NCI-H1092 (cell line): Measurements from ENCODE around the gene BCL7C.
"Not testable (repeated sequence)": the region's sequence is repeated elsewhere in the genome, so short reads cannot be mapped to it uniquely, and the experiment has no call there.

ENCODE experiments used
- DNase-seq: peaks from one replicate; lab custom pipeline; 2025; lab: John Stamatoyannopoulos, UW

BCL7C gene

GRCh38 chr16:30893744-30894539, at the start of gene BCL7C:
TSS of gene BCL7C (minus strand) at chr16:30894077. CDS start at chr16:30893944, 133 bp downstream.
- DNase-seq = peak; percentile 66

- DNase-seq = no peak
These were observed 48.5 kb upstream of the BCL7C start for GRCh38 chr16:30942426-30942806.

DNA sequence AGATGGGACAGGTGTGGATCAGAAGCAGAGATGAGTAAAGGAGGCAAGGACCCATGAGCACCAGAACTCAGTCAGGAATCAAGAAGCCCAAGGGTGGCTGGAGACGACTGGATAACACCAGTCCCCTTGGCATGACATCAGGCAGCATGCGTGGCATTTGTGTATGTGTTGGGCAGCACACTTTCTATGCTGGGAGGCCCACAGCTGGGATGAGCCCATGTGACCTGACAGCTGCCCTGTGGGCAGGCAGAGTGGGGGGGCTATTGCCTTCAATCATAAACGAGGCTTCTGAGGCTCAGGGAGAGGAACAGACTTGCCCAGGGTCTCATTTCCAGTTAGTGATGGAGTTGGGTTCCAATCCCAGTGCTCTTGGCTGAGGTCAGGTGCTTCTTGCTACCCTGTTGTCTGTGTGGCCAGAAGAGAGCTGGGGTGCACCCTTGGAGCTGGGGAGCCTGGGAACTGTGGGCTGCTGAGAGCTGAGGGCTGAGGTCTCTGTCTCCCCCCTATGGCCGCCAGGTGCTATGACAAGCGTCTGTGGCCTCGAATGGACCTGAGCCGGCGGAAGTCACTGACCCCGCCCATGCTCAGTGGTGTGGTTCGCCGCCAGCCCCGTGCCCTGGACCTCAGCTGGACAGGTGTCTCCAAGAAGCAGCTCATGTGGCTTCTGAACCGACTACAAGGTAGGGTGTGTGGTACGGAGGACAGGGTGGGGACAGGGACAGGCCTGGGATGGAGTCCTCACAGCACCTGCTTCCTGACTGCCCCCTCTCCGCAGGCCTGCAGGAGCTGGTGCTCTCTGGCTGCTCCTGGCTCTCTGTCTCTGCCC, 47.9 kb upstream of the BCL7C start:
- DNase-seq = peak; percentile 32

GRCh38 chr16:30939571-30939970, 45.7 kb upstream of the BCL7C start:
- DNase-seq = not testable (repeated sequence)

GRCh38 chr16:30937692-30938091, 43.8 kb upstream of the BCL7C start:
- no peak for DNase-seq

DNA sequence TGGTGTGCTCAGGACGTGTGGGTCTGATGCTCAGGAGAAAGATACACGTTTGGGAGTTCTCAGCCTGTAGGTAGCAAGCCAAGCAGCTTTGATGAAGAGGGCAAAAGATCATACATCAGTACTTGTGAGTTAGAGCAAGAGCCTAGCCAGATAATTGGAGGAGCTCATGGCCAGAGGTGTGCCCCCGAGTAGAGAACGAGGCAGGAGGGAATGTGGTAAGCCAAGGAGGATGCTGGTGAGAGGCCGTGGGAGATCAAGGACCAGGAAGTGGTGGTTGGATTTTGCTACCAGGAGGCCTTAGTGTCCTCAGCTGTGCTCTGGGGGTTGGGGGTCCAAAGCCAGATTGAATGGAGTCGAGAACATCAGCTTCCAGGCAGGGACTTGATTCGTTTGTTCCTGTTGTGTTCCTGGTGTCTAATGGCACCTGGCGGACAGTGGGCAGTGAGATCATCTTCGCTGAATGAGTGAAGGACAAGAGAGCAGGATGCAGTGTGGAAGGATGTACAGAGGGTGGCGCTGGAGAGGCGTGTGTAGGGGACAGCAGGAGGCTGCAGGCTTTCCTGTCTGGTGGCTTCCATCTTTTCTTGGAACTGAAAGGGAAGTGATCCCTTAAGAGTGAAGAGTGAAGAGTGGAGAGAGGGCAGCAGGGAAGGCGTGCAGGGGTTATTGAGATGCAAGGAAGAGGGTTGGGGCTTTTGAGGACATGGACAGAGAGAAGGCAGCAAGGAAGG, 41.1 kb upstream of the BCL7C start:
- no peak for DNase-seq

- no peak for DNase-seq
These were observed 37.3 kb upstream of the BCL7C start for GRCh38 chr16:30931068-30931650.

- DNase-seq = no peak
These were observed 36.3 kb upstream of the BCL7C start for GRCh38 chr16:30930160-30930571.

DNA sequence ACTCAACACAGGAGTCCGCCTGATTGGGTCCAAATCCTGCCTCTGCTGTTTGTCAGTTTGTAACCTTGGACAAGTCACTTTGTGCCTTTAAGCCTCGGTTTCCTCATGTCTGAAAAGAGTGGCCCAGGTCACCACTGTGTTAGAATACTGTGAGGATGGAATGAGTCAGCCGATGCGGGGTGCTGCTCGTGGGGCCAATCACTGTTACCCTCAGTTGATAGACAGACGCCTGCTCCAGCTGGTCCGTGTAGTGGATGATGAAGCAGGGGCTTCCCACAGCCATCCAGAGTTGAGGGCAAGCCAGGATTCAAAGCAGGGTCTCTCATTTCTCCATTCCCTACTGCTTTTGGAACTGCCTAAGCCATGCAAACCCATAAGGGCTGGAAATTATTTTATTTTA, 35.3 kb upstream of the BCL7C start:
- DNase-seq = no peak

DNA sequence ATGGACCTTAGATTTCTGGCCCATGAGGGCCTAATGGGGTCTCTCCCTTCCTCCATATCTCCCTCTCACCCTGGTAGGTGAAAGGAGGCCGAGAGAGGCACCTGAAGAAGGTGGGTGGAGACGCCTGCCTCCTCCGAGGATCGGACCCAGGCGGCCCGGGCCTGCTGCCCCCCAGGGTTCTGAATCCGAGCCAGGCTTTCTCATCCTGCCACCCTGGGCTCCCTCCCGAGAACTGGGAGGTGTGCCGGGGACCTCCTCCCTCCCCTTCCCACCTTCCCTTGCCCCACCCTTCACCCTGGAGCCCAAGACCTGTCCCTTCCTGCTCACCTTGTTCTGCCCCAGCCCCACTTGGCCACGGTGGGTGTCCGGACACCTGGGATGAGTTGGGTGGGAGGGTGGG, 34.5 kb upstream of the BCL7C start:
- no peak for DNase-seq

DNA sequence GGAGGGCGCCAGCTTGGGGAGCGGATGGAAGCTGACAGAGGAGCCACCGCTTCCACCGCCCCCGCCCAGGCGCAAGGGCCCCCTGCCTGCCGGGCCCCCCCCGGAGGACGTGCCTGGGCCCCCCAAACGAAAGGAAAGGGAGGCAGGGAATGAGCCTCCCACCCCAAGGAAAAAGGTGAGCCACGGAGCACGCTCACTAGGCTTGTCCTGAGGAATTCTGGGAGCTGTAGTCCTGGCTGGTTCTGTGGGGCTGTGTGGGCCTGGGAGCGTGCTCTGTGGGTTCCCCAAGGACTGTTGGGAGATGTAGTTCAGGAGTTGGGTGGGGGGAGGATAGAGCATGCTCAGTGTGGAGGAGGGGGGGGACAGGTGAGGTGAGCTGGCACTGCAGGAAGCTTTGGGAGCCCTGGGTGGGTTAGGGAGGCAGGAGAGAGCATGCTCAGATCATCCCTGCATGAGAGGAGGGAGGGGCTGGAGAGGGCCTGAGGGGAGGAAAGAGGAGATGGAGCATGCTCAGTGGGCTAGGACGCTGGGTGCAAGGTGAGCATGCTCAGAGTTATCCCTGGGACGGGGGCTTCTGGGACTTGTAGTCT, 34.0 kb upstream of the BCL7C start:
- DNase-seq = peak; percentile 68

GRCh38 chr16:30926937-30927788, 33.3 kb upstream of the BCL7C start:
- DNase-seq = no peak

- DNase-seq = no peak
These were observed 32.3 kb upstream of the BCL7C start for GRCh38 chr16:30925995-30926811.

DNA sequence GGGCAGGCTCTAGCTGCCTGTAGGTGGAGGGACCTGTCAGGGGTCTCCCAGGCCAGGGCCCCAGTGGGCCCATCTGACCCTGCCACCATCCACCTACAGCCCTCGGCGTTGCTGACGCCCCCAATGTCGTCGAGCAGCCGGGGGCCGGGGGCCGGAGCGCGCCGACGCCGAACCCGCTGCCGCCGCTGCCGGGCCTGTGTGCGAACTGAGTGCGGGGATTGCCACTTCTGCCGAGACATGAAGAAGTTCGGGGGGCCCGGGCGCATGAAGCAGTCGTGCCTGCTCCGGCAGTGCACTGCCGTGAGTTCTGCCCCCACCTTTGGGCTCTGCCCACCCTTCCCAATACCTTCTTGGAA, 31.7 kb upstream of the BCL7C start:
- no peak for DNase-seq

- no peak for DNase-seq
These were observed 31.2 kb upstream of the BCL7C start for GRCh38 chr16:30924913-30925631.

DNA sequence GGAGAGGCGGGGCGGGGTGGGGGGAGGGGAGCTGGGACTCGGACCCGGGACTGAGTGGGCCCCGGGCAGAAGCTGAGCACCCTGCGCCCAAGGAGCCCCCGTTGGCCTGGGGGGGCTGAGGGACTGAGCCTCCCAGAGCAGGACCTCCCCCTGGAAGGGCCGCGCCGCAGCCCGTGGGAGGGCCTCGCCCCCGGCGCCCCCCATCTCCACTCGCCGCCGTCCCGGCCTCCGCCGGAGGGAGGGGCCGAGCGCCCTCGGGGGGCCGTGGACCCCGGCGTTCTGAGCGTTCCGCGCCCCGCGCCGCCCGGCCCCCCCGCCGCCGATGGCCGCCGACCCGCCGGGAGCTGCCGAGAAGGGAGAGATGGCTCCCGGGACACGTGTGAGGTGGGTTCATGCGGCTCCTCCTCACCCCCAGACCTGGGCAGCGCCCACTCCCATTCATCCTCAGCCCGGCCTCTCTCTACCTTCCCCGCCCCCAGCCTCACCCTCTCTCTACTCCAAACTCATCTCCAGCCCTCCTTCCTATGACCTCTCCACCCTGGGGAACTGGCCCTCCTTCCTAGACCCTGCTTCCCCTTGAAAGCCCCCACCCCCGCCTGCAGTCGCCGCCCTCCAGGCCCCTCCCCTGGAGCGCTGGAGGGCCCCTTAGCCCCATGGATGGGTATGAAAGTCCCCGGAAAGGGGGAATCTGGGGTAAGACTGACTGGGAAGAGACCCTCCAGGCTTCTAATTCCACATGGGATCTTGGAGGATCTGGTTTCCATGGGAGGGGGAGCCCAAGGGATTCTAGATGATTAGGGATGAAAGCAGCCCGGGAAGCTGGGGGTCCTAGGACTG, 30.4 kb upstream of the BCL7C start:
- DNase-seq = no peak

DNA sequence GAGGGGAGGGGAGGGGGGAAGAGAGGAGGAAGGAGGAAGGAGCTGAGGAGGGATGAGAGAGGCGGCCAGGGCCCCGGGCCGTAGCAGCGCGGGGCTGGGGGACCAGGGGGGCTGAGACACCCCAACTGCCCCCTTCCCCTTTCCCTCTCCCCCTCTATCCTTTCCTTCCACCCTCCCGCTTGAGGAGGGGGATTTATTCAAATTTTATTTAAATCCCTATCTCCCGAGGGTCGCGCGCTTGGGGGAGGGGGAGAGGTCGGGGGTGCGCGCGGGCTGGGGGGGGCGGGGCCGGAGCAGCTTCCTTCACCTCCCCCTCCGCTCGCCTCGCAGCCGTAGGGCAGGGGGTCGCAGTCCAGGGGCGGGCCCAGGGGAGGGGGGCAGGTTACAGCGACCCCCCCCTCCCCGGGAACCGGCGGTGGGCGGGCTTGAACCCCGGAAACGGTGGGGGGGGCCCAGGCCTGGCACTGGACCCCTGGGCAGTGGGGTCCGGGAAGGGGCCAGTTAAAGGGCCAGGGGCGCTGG, 29.7 kb upstream of the BCL7C start, which contains the start of gene FBXL19:
Gene FBXL19, plus strand, starts transcription at position 19 of the 522 bp plus-strand sequence. CDS start 2,183 bp downstream, outside the sequence.
- DNase-seq = no peak

DNA sequence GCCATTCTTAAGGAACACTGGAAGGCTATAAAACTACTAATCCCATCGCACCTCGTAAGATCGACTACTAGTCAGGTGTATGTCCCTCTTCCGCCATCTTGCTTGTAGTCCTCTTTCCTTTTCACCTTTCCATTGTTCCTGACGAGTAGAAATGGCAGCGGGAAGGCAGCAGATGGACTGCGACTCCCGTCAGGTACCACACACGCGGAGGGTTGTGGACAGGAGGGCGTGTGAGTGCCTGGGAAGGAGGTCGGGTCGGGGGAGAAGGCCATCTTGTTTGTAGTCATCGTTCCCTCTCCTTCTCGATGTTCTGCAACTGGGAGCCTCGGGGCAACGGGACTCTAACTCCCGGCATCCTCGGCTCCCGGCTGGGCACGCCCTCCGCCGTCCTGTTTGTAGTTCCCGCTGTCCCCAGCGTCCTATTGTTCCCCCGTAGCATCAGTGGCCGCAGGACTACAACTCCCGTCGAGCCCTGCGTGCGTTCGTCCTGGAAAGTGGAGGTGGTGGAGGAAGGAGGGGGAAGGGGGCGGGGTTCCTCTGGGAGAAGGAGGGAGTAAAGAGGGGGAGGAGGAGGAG, 29.2 kb upstream of the BCL7C start:
- peak; percentile 99 for DNase-seq
